H1 (cell line): ENCODE measurements around the gene CCDC197. TPM values are rescaled to one million over a fixed set of nuclear protein-coding genes. Genes with fewer than 3 reads are reported as not detected.

Experiments used
- CHD7 ChIP-seq: fragments of 300-600 bp; sonication (generic); IDR thresholded peaks from 2 replicates; pipeline ENCODE4 v1.7.1; 2012; ENCODE audit warnings: low read length, moderate library complexity, mild to moderate bottlenecking, inconsistent platforms; ENCODE audit not compliant: insufficient replicate concordance
- polyA plus RNA-seq, 7 experiments: library from polyadenylated mRNA; depleted of rRNA in 3 of 7; stranded (reverse) in 5 of 7; unstranded in 2 of 7; fragments of >200 nt in 5 of 7; fragments of 200-250 nt in 2 of 7; gene quantifications; 1 replicate in 5 of 7; 2 replicates in 1 of 7; 4 replicates in 1 of 7; pipeline versions ENCODE4 v1.2.1 to v1.2.3, GENCODE V29; 2011 to 2013; ENCODE audit warnings: missing spikeins in 2 of 7, mixed read lengths in 2 of 7
- total RNA-seq: library from RNA; stranded (reverse); fragmentation: NEBNext Ultra II Directional; extraction: Animal tissue kit (Norgen Biotek cat#: 25700); gene quantifications from 2 replicates; pipeline ENCODE4 v1.2.1, GENCODE V29; 2021

The CCDC197 gene
- total and polyA plus RNA-seq, 2 of the 8 experiments (the other 6 are each of a cell fraction or from before 2014, with no cell fraction given): not detected

GRCh38 chr14:94027566-94028449 is 30.7 kb downstream of the CCDC197 start (continued):
- no peak for TF ChIP-seq CHD7
